AG09309 (cell line): Measurements from ENCODE around the gene LONRF3.
"Not testable (repeated sequence)": the region's sequence is repeated elsewhere in the genome, so short reads cannot be mapped to it uniquely, and the experiment has no call there.

Source experiments
- DNase-seq: peaks from one replicate; pipeline ENCODE4 v3.0.0-alpha.2; 2010; ENCODE audit warnings: low read depth
- H3K4me3 ChIP-seq: 2 replicates; pipeline ENCODE4 v1.5.1; 2011; ENCODE audit warnings: mild to moderate bottlenecking, low read depth, low read length, moderate library complexity; ENCODE audit not compliant: control insufficient read depth
- CTCF ChIP-seq: IDR thresholded peaks from 2 replicates; pipeline ENCODE4 v1.5.1; 2011; ENCODE audit warnings: mild to moderate bottlenecking, low read depth, low read length, inconsistent platforms; ENCODE audit not compliant: insufficient read depth, control insufficient read depth; ENCODE audit errors: missing control alignments

LONRF3 gene

GRCh38 chrX:118978451-118978850 is 4.0 kb downstream of the LONRF3 start:
- no peak for DNase-seq
- H3K4me3 ChIP-seq = no peak overlapping the region
- TF ChIP-seq CTCF = no peak

- no peak for TF ChIP-seq CTCF
- H3K4me3 ChIP-seq = no peak overlapping the region
- DNase-seq = no peak
These were observed 6.3 kb downstream of the LONRF3 start for GRCh38 chrX:118980761-118981160.

DNA sequence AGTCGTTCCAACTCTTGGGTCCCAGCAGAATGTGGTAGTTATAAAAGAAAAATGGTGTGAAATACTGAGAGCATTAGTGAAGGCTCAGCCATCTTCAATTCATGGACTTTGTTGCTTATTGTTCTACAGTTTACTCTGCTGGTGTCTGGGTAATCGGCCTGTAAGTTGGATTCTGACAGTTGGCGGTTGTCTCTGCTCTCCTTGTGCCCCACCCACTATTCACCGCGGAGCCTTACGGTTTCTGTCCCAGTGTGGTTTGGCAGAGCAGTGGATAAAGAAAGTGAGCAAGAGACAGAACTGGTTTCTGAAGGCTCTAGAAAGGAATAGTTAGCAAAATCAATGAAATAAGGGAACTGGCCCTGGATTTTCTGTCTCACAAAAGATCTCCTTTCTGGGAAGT is 9.1 kb downstream of the LONRF3 start:
- H3K4me3 ChIP-seq = no peak overlapping the region
- TF ChIP-seq CTCF = no peak
- DNase-seq = no peak

- DNase-seq = no peak
- no peak for TF ChIP-seq CTCF
- no peak overlapping the region for H3K4me3 ChIP-seq
These were observed 14.5 kb downstream of the LONRF3 start for GRCh38 chrX:118988911-118989310.

DNA sequence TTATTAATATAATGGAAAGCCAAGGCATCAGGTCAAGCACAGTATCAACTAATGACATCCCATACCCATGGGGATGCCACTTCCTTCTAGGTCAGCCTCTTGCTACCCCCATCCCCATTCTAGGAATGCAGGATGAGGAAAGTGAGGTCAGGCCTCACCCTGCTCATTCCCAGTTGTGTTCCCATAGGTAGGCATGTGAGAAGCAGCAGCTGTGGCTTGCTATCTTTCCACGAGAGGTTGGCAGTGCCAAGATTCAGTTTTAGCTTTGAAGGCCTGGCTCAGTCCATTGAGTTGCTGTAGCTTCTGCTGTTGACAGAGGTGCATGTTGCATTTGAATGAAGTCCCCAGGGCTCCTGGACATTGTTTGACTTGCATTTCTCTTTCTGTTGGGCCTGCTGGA is 15.5 kb downstream of the LONRF3 start:
- no peak overlapping the region for H3K4me3 ChIP-seq
- no peak for DNase-seq
- no peak for TF ChIP-seq CTCF

GRCh38 chrX:118990512-118991227 is 16.3 kb downstream of the LONRF3 start:
- H3K4me3 ChIP-seq = no peak overlapping the region
- TF ChIP-seq CTCF = no peak
- DNase-seq = no peak

GRCh38 chrX:118992441-118993121 is 18.2 kb downstream of the LONRF3 start:
- not testable (repeated sequence) for H3K4me3 ChIP-seq, DNase-seq
